Panc1 (cell line): Measurements from ENCODE around the gene MAMLD1. TPM values are rescaled to one million over a fixed set of nuclear protein-coding genes. Genes with fewer than 3 reads are reported as not detected.

Experiments used
- ATAC-seq: fragments of 200-7000 bp; cut with Tn5 transposase; 2 replicates; pipeline ENCODE4 v1.9.1; 2020; ENCODE audit warnings: mild to moderate bottlenecking, moderate library complexity
- BruUV-seq: library from RNA; stranded (reverse); fragments of 400-500 nt; replicated peaks from 2 replicates; lab custom pipeline; 2021; lab: Mats Ljungman, UMichigan
- CTCF ChIA-PET: fragments of 300-600 bp; sonication (Branson Sonifier 250); formaldehyde crosslinking; loops from one replicate; lab custom pipeline; 2022; ENCODE audit warnings: antibody characterized with exemption; lab: Charles Lee
- POLR2A ChIA-PET: fragments of 300-600 bp; sonication (Branson Sonifier 250); formaldehyde crosslinking; loops from one replicate; lab custom pipeline; 2022; ENCODE audit warnings: antibody characterized with exemption; lab: Charles Lee
- DNase-seq: peaks from one replicate; pipeline ENCODE4 v3.0.0-alpha.2; 2010; ENCODE audit warnings: low read depth, low spot score
- H3K27ac ChIP-seq: 2 replicates; pipeline ENCODE4 v1.5.1; 2011; ENCODE audit warnings: mild to moderate bottlenecking, low read length, inconsistent platforms
- H3K27me3 ChIP-seq: fragments of 200-500 bp; sonication (Bioruptor generic); 2 replicates; pipeline ENCODE4 v1.6.0; 2014; ENCODE audit warnings: low read length, inconsistent platforms; ENCODE audit not compliant: control insufficient read depth, insufficient read depth
- H3K36me3 ChIP-seq: fragments of 200-500 bp; sonication (Bioruptor generic); 2 replicates; pipeline ENCODE4 v1.5.1; 2014; ENCODE audit warnings: inconsistent platforms, mild to moderate bottlenecking, low read length, moderate library complexity; ENCODE audit not compliant: control insufficient read depth, insufficient read depth
- H3K4me1 ChIP-seq: 2 replicates; pipeline ENCODE4 v1.5.1; 2011; ENCODE audit warnings: inconsistent platforms, mild to moderate bottlenecking, low read length, moderate library complexity; ENCODE audit not compliant: control insufficient read depth, insufficient read depth
- H3K4me3 ChIP-seq, 2 experiments: 2 replicates each; pipeline ENCODE4 v1.5.1; 2011 to 2012; ENCODE audit warnings: low read depth in 2 of 2, low read length in 2 of 2, mild to moderate bottlenecking in 2 of 2, inconsistent platforms in 1 of 2, moderate library complexity in 1 of 2
- H3K9me3 ChIP-seq: fragments of 200-500 bp; sonication (Bioruptor generic); 2 replicates; pipeline ENCODE4 v1.5.1; 2014; ENCODE audit warnings: low read depth, mild to moderate bottlenecking, inconsistent platforms, low read length, moderate library complexity; ENCODE audit not compliant: control insufficient read depth, insufficient read depth
- CTCF ChIP-seq: fragments of 450-650 bp; IDR thresholded peaks from 2 replicates; pipeline ENCODE4 v1.5.1; 2017; ENCODE audit warnings: mild to moderate bottlenecking
- POLR2AphosphoS5 ChIP-seq: IDR thresholded peaks from 2 replicates; pipeline ENCODE4 v1.6.1; 2012; ENCODE audit warnings: mild to moderate bottlenecking, low read depth, low read length, moderate library complexity
- REST ChIP-seq, 2 experiments: IDR thresholded peaks; 2 replicates each; pipeline ENCODE4 v1.6.1; 2011 to 2012; ENCODE audit warnings: low read depth in 2 of 2, control low read depth in 1 of 2, low read length in 1 of 2, mild to moderate bottlenecking in 1 of 2, moderate library complexity in 1 of 2; ENCODE audit not compliant: insufficient read depth in 1 of 2
- SIN3A ChIP-seq: IDR thresholded peaks from 2 replicates; pipeline ENCODE4 v1.6.1; 2012; ENCODE audit warnings: low read depth, mild to moderate bottlenecking, low read length, moderate library complexity, borderline replicate concordance; ENCODE audit not compliant: insufficient read depth
- TCF7L2 ChIP-seq: IDR thresholded peaks from 2 replicates; pipeline ENCODE4 v1.6.1; 2011; ENCODE audit warnings: mild to moderate bottlenecking, low read depth, low read length, inconsistent platforms
- in situ Hi-C: cut with HindIII; loops from 2 replicates; pipeline ENCODE4 v1.10.0; 2016; ENCODE audit warnings: low sequenced_read_pairs, low pct_unique_long_range_greater_than_20kb
- intact Hi-C: fragments of 100-400 bp; cut with micrococcal nuclease; formaldehyde crosslinking; loops from one replicate; pipeline ENCODE4 v1.10.0; 2022; ENCODE audit not compliant: unreplicated experiment
- total RNA-seq: library from RNA; stranded (reverse); gene quantifications from one replicate; pipeline ENCODE4 v1.2.1, GENCODE V29; 2021; ENCODE audit not compliant: unreplicated experiment

MAMLD1 gene
- total RNA-seq, 1 experiment from 2014 or later, result 2.1 TPM

GRCh38 chrX:150512461-150512901, 149.4 kb downstream of the MAMLD1 start:
- H3K4me1 ChIP-seq, result no peaks in the 10 kb centered on the region
- H3K27me3 ChIP-seq, result no peaks in the 10 kb centered on the region
- DNase-seq, result no peak
- POLR2A ChIA-PET, result no interaction called here
- H3K27ac ChIP-seq, result no peak overlapping the region
- in situ Hi-C loops (no loop called here), intact Hi-C loops (no loop called here)
- H3K4me3 ChIP-seq, result no peak overlapping the region
- H3K36me3 ChIP-seq, result no peaks in the 10 kb centered on the region
- TF ChIP-seq SIN3A (no peak), CTCF (no peak), REST (IDR thresholded peaks at IDR 0.05; ENCODE audit: insufficient read depth in 1 of 2, low read depth in 2 of 2, low read length in 1 of 2) (no peak), POLR2AphosphoS5 (no peak), TCF7L2 (no peak)
- CTCF ChIA-PET, result no interaction called here
- H3K9me3 ChIP-seq, result no peaks in the 10 kb centered on the region
- ATAC-seq, result no peak
- no TSS peak for BruUV-seq

- no peaks in the 10 kb centered on the region for H3K9me3 ChIP-seq
- no peak overlapping the region for H3K27ac ChIP-seq
- no TSS peak for BruUV-seq
- ChIA-PET POLR2A (no interaction called here), CTCF (interaction anchor here (0.7 kb wide), 1 partner anchor 574 kb away, joined by 4 read pairs; no protein-coding TSS in a partner anchor)
- in situ Hi-C loops, result no loop called here
- intact Hi-C loops, result no loop called here
- H3K36me3 ChIP-seq, result no peaks in the 10 kb centered on the region
- no peak for DNase-seq
- no peak overlapping the region for H3K4me3 ChIP-seq
- no peak for ATAC-seq
- TF ChIP-seq POLR2AphosphoS5, result no peak
- no peak for TF ChIP-seq REST (IDR thresholded peaks at IDR 0.05; ENCODE audit: insufficient read depth in 1 of 2, low read depth in 2 of 2, low read length in 1 of 2)
- TF ChIP-seq SIN3A, result no peak
- TF ChIP-seq TCF7L2, result no peak
- TF ChIP-seq CTCF, result no peak
- H3K27me3 ChIP-seq, result no peaks in the 10 kb centered on the region
- H3K4me1 ChIP-seq, result no peaks in the 10 kb centered on the region
Measured at GRCh38 chrX:150513544-150513943, 150.4 kb downstream of the MAMLD1 start.
